Fibroblast of the aortic adventitia (primary cell): ENCODE results near the gene STK17A. TPM values are rescaled to one million over a fixed set of nuclear protein-coding genes. Genes with fewer than 3 reads are reported as not detected.
A peak's percentile ranks its signal among the peaks of the same experiment; 100 is the strongest.

Source experiments
- DNase-seq: peaks from one replicate; pipeline ENCODE4 v3.0.0-alpha.2; 2010; ENCODE audit warnings: low read depth
- H3K4me3 ChIP-seq: 2 replicates; pipeline ENCODE4 v1.5.1; 2011; ENCODE audit warnings: low read depth, mild to moderate bottlenecking, control low read depth, low read length, moderate library complexity
- total RNA-seq: library from RNA; depleted of rRNA; stranded (reverse); fragments of >200 nt; gene quantifications from 2 replicates; pipeline ENCODE4 v1.2.3, GENCODE V29; 2012; ENCODE audit warnings: low replicate concordance
- TF ChIP-seq, protein P1 (sequence below): IDR thresholded peaks from 2 replicates; pipeline ENCODE4 v1.5.1; 2011; ENCODE audit warnings: mild to moderate bottlenecking, low read length, control low read depth, inconsistent platforms; ENCODE audit not compliant: insufficient read depth

The STK17A gene
- total RNA-seq, 1 donor: 96.8 TPM

DNA sequence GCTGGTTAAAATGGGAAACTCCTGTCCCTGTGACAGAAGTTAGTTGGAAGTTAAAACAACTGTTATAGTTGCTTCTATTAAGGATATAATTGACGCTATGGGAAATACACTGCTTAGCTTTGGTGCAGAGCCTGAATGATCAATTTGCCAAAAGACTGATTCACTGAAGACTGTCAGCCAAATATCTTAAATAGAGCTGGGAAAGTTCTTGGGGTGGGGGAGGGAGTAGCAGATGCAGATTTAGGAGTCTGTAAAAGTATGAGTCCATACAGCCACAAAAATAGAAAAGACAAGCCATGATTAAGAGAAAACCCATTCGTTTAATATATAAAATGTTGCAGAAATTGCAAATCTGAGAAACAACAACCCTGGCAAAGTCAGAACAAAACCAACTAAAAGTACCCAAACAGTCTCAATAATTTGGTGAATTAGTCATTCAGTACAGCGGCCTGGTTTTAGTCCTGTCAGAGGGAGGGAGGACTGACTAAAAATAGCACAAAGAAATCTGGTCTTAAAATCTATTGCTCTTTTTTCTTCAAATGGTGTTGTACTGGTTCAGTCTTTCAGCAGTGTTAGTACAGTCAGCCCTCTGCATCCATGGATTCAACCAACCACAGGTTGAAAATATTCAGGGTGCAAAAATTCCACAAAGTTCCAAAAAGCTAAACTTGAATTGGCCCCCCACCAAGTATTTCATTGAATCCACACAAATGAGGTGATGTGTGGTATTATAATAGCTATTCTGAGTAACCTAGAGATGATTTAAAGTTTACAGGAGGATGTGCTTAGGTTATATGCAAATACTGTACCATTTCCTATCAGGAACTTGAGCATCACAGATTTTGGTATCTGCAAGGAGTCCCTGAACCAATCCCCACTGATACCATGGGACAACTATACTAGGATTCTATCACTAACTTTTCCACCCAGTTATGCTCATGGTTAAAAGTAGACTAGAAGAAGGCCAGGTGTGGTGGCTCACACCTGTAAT is 30.0 kb downstream of the STK17A start:
- TF ChIP-seq, protein P1, sequence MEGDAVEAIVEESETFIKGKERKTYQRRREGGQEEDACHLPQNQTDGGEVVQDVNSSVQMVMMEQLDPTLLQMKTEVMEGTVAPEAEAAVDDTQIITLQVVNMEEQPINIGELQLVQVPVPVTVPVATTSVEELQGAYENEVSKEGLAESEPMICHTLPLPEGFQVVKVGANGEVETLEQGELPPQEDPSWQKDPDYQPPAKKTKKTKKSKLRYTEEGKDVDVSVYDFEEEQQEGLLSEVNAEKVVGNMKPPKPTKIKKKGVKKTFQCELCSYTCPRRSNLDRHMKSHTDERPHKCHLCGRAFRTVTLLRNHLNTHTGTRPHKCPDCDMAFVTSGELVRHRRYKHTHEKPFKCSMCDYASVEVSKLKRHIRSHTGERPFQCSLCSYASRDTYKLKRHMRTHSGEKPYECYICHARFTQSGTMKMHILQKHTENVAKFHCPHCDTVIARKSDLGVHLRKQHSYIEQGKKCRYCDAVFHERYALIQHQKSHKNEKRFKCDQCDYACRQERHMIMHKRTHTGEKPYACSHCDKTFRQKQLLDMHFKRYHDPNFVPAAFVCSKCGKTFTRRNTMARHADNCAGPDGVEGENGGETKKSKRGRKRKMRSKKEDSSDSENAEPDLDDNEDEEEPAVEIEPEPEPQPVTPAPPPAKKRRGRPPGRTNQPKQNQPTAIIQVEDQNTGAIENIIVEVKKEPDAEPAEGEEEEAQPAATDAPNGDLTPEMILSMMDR: no peak
- DNase-seq: peak; percentile 81
- H3K4me3 ChIP-seq: no peak overlapping the region

GRCh38 chr7:43615558-43616145 is 32.7 kb downstream of the STK17A start:
- no peak for DNase-seq
- TF ChIP-seq, protein P1: no peak
- no peak overlapping the region for H3K4me3 ChIP-seq

DNA sequence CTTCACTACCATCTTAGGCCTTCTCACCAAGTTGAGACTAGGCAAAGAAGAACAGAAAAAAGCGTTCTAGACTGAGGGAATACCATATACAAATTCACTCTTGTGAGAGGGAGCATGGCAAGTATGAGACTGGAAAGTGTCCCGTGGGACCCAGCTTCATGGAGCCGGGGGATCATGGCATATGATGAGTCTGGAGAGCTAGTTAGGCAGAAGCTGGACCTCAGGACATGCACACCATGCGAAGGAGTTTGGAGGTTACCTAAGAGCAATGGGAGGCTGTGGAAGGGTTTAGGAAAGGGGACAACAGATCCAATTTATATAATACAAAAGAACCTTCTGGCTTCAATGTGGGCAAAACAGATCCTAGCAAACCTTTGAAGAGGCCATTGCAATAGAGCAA is 34.1 kb downstream of the STK17A start:
- TF ChIP-seq, protein P1: no peak
- DNase-seq: no peak
- H3K4me3 ChIP-seq: no peak overlapping the region

GRCh38 chr7:43618073-43618472 is 35.2 kb downstream of the STK17A start:
- no peak overlapping the region for H3K4me3 ChIP-seq
- DNase-seq: no peak
- TF ChIP-seq, protein P1: no peak

DNA sequence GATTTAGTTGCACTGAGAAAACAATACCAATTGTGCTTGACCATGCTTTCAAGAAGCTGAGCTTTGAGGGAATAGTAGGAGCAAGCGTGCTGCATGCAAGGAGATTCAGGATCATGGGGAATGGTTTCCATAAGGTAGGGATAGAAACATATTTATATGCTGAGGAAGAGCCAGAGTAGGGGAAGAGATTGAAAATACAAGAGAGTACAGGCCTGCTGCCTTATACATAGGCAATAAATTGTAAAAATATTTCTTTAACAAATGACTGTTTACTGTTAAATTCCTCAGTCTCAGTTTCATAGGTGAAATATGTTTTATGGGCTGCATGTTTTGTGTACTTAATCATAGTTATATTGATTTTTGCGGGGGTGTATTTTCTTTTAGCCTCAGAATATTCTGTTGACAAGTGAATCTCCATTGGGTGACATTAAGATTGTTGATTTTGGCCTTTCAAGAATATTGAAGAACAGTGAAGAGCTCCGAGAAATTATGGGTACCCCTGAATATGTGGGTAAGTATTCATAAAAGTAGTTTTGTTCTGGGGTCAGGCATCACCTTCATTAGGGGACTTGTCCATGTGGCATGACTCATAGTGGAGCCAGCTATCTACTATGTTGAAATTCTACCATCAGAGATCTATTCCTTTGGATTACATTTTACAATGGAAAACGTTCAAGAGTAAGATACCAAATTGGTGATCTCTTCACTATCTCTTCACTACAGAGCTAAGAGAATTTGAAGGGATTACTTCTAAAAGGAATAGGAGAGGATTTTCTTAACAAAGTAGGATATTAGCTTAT is 36.5 kb downstream of the STK17A start:
- no peak overlapping the region for H3K4me3 ChIP-seq
- DNase-seq: no peak
- TF ChIP-seq, protein P1: no peak

GRCh38 chr7:43621729-43622448 is 39.0 kb downstream of the STK17A start:
- no peak for DNase-seq
- no peak overlapping the region for H3K4me3 ChIP-seq
- TF ChIP-seq, protein P1: no peak
